ENCODE data around the gene TEX29.

TEX29 gene

GRCh38 chr13:111292710-111293485, 27.5 kb upstream of the TEX29 start:
- DNase-seq, result no peak

- no peak for DNase-seq
These were observed 24.6 kb upstream of the TEX29 start for GRCh38 chr13:111295886-111296285.

GRCh38 chr13:111296417-111296816, 24.0 kb upstream of the TEX29 start:
- no peak for DNase-seq

GRCh38 chr13:111298214-111298975, 22.0 kb upstream of the TEX29 start:
- DNase-seq, result no peak

DNA sequence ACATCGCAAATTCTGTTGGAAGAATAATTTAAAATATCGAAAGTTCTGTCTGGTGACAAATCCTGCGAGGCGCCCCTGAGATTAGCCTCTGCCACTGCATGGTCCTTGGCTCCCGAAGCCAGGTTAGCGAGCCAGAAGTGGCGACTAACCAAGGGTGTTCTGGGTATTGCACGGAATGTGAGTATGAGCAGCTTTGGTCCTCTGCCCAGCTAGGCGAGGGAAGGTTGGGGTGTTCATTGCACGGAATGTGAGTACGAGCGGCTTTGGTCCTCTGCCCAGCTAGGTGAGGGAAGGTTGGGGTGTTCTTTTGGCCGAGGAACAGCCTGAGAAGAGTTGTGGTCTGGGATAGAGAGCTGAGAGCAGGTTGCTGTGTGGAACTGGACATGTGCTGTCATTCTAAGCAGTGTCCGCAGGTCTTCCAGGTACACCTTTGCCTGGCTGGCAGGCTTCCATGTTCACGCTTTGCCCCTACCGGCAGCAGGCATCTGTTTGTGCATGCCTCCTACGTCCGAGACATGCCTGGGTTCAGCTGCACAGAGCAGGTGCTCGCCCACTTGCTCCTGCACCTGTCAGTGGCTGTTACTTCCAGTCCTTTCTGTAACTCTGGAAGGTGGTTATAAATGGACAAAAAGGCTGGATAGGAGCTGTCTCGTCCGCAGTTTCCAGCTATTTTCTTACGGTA, 18.3 kb upstream of the TEX29 start:
- no peak for DNase-seq

DNA sequence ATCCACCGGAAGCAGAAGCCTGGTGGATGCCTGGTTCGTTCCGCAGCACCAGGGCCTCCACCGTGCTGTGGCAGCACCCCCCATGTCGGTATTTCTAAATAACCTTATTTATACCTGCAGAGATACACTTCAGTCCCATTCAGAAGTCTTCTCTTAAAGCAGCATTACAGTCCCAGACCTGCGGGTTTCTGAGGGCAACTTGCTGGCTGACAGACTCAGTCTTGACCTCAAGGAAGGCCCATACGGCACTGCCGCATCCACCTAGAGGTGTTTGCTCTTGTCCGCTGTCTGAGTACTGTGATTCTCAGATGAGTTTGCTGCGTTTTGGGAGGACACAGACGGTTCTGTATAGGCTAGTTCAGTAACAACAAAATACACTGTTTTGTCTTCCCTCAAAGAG, 16.9 kb upstream of the TEX29 start:
- no peak for DNase-seq

DNA sequence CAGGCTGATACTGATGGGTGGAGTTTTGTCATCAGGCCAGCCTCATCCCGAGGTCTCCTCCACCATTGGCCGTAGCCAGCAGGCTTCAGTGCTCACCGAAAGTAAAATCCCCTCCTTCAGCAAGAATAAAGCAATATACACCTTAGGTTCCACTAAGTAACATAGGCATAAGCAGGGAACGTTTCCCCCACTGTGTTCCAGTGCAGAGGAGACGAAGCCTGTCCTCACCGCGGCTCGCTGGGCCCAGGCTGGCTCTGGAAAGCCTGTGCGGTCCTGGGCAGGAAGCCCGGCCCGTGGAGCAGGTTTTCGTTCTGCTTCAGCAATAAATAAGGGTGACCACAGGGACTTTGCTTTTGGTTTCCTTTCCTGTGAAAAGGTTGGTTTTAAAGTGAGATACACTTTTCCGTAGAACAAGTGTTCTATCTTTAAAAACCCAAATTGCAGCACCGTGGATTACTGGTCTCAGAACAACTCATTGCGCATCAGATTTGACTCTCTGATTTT, 16.3 kb upstream of the TEX29 start:
- DNase-seq, result no peak

- no peak for DNase-seq
These were observed 15.7 kb upstream of the TEX29 start for GRCh38 chr13:111304603-111305289.

GRCh38 chr13:111312944-111313590, 7.4 kb upstream of the TEX29 start:
- DNase-seq, result no peak

- DNase-seq, result no peak
These were observed 6.5 kb upstream of the TEX29 start for GRCh38 chr13:111313911-111314425.

DNA sequence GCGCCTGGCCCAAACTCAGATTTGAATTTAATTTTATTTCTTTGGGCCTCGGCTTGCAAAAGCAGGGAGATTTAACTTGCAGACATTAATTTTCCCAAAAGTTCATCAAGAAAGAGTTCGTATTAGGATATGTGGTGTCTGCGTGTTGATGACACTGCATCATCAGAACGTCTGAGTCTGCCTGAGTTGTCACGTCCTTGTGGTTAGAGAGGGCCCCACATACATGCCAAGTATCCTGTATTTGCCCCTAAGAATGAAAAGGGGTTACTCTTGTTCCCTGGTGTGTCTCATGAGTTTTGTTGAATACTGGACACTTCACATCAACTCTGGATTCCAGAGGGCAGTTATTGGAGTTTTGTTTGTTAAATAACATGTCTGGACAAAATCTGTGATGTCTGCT, 5.6 kb upstream of the TEX29 start:
- no peak for DNase-seq

DNA sequence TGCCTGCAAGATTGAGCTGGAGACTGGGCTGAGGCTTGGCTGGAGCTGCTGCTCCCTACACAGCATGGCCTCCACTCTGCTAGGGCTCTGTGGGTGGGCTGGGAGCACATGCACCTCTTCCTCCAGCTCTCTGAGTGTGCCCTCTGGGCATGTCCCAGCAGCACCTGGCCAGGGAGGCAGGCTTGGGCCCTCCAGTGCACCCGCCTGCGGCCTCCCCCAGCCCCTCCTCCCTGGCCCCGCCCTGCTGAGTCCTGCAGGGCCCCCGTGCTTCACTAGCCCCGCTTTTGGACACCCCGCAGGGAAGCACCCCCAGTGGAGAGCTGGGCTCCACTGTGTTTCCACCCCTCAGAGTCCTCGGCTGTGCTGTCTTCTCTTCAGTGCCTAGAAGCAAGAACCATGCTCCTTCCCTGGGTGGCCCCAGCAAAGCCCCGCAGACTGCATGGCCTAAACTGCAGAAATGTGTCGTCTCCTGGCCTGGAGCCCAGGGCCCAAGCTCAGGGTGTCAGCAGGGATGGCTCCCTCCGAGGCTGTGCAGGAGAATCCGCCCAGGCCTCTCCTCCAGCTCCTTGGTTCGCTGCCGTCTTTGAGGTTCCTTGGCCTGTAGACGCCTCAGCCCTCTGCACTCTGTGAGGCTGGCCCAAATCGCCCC, 5.0 kb upstream of the TEX29 start:
- no peak for DNase-seq

- no peak for DNase-seq
These were observed 4.2 kb upstream of the TEX29 start for GRCh38 chr13:111316161-111316730.

DNA sequence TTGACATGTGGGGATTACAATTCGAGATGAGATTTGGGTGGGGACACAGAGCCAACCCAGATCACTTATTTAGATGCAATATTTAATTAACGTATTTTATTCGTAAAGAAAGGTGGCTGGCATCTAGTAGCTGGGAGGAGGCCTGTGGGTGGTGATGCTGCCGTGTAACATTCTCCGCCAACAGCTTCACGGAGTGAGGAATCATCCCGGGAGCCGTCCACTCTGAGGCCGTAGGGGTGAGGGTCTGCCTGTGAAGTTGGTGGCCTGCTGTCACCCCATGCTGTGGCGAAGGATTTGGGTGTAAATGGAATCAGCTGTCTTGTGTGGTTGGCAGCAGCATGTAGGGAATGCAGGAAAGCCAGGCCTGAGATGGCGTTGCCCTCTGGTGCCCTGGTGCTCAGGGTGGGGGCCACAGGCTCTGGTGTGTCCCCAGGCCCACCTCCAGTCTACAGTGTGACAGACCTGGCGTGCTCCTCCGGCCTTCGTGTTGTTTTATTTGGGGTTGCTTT, 3.3 kb upstream of the TEX29 start:
- DNase-seq, result no peak

DNA sequence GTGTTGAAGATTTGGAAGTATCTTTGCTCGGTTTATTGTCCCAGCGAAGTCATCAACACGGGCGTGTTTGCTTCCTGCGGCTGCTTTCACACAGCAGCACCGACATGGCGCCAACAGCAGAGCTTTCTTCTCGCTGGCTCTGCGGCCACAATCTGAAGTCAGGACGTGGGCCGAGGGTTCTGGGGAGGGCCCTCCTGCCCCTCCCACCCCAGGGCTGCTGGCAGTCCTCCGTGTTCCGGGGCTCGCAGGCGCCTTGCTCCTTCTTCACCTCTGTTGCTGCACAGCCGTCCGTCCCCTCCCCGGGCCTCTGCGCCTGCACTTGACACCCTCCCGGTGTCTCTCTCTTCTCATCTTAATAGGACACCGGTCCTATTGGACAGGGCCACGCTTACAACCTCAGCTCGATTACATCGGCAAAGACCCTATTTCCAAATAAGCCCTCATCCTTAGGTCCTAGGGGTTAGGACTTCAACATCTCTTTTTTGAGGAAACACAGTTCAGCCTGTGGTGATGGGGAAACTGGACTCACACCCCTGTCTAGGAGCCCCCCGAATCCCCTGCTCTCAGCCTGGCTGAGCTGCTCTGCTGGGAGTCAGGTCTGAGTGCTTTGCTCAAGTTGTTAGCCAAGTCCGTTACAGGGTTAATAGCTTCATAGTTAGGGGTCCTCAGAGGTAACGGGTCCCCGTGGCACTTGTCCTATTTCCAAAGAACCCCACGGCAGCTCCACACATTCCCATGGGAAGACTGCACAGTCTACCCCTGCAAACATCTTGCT, 2.7 kb upstream of the TEX29 start:
- DNase-seq, result no peak

GRCh38 chr13:111318386-111318785, 2.1 kb upstream of the TEX29 start:
- DNase-seq, result no peak

DNA sequence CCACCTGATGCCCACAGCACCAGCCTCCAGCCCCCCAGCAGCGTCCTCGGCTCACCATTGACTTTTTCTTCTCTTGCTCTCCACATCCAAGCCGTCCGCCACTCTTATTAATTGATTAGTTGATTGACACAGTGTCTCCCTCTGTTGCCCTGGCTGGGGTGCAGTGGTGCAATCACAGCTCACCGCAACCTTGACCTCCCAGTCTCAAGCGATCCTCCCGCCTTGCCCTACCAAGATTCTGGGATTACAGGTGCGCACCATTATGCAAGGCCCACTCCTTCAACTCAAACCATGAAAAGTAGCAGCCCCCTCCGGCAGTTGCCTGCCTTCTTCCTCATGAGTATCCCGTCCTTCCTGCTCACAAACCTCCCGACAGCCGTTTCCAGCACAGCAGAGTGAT, 921 bp upstream of the TEX29 start:
- no peak for DNase-seq

DNA sequence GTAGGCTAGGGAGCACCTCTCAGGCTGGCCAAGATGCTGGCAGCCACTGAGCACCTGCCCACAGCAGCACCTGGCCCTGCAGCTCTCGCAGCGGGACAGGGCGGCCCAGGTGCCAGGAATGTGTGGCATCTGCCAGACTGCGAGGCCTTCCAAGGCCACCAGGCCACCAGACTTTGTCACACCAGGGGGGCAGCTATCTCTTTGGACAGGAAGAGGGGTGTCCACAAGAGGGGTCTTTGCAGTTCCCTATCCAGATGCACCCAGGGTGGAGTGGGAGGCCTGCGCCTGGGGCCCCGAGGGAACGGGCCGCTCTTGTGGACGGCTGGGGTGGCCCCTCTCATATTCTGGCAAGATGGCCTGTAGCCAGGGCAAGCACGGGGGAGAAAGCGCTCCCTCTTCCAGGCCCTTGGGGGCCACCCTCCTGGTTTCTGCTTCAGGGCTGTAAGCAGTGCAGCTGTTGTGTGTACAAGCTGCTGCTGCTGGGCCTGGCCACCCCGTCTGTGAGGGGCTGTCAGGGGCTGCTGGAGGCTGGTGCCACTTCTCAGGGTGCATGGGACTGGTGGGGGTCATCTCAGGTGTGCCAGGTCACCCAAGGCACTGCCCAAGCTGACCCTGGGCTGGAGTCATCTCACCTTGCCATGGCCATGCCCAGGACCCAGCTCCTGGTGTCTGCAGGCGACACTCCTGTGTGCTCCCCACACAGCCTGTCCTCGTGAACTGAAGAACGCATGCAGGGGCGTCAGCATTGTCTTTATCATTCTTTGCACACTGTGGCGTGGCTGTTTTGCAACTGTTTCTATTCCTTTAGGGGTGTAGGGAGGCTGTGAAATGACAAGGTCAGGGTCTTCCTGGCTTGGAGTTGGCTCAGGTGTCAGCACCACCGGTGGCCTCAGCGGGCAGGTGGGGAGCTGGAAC, 1.8 kb downstream of the TEX29 start:
- no peak for DNase-seq

DNA sequence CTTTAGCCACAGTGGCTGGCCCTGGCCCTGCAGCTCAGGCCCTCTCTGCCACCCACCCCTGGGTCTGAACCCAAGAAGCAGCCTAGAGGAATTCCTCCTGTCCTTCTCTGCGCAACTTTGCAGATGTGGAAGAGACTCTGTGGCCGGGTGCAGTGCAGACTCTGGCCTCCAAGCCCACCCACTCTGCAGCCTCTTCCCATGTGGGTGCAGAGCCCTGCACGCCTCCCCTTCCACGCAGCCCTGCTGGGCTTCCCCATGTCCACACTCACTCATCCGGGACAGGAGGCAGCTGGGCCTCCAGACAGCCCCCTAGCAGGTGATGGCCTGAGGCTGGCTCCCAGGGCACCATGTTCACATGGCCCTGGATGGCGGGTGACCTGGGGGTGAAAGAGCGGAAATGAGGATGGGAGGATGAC, 2.5 kb downstream of the TEX29 start:
- no peak for DNase-seq

Measured in NCI-H2107 (cell line).